Fibroblast of villous mesenchyme (primary cell): ENCODE results near the gene POLR3F. TPM values are rescaled to one million over a fixed set of nuclear protein-coding genes. Genes with fewer than 3 reads are reported as not detected.
"Not testable (repeated sequence)": the region's sequence is repeated elsewhere in the genome, so short reads cannot be mapped to it uniquely, and the experiment has no call there.

ENCODE experiments used
- DNase-seq: peaks from one replicate; pipeline ENCODE4 v3.0.0-alpha.2; 2010; ENCODE audit warnings: low read depth
- H3K4me3 ChIP-seq: 2 replicates; pipeline ENCODE4 v1.5.1; 2011; ENCODE audit warnings: low read depth, mild to moderate bottlenecking, low read length
- CTCF ChIP-seq: IDR thresholded peaks from 2 replicates; pipeline ENCODE4 v1.5.1; 2012; ENCODE audit warnings: low read depth, mild to moderate bottlenecking, low read length; ENCODE audit not compliant: insufficient read depth
- total RNA-seq: library from RNA; depleted of rRNA; stranded (reverse); fragments of >200 nt; gene quantifications from 2 replicates; pipeline ENCODE4 v1.2.3, GENCODE V29; 2012

Gene POLR3F
- total RNA-seq, 1 donor = 18.6 TPM

GRCh38 chr20:18477821-18478220 is 10.6 kb downstream of the POLR3F start:
- no peak for TF ChIP-seq CTCF
- no peak overlapping the region for H3K4me3 ChIP-seq
- no peak for DNase-seq

- no peak for TF ChIP-seq CTCF
- no peak overlapping the region for H3K4me3 ChIP-seq
- DNase-seq = no peak
Measured at GRCh38 chr20:18481596-18481995, 14.4 kb downstream of the POLR3F start.

GRCh38 chr20:18488301-18488700 is 21.1 kb downstream of the POLR3F start:
- DNase-seq = no peak
- H3K4me3 ChIP-seq = no peak overlapping the region
- TF ChIP-seq CTCF = no peak

- peak overlapping the region; percentile 88 for H3K4me3 ChIP-seq
- no peak for TF ChIP-seq CTCF
- no peak for DNase-seq
Measured at GRCh38 chr20:18496042-18496441, 28.9 kb downstream of the POLR3F start.

- DNase-seq = peak; percentile 69
- no peak for TF ChIP-seq CTCF
- H3K4me3 ChIP-seq = peak within 1 kb of the TSS; percentile 88
Measured at GRCh38 chr20:18496740-18497592, 29.8 kb downstream of the POLR3F start, which contains the start of gene RBBP9. RBBP9 (minus strand) TSS chr20:18497225; CDS start chr20:18497167, 58 bp downstream.

GRCh38 chr20:18497603-18498002 is 30.4 kb downstream of the POLR3F start:
- TF ChIP-seq CTCF = no peak
- H3K4me3 ChIP-seq = no peak overlapping the region
- no peak for DNase-seq

GRCh38 chr20:18501672-18502071 is 34.5 kb downstream of the POLR3F start:
- not testable (repeated sequence) for DNase-seq, H3K4me3 ChIP-seq
